NCI-H187 treated with DMSO at 0.1 percent for 48 hours (cell line): ENCODE measurements around the gene GMPPA.

Experiments
- DNase-seq: peaks from one replicate; lab custom pipeline; 2025; lab: John Stamatoyannopoulos, UW

GMPPA gene

DNA sequence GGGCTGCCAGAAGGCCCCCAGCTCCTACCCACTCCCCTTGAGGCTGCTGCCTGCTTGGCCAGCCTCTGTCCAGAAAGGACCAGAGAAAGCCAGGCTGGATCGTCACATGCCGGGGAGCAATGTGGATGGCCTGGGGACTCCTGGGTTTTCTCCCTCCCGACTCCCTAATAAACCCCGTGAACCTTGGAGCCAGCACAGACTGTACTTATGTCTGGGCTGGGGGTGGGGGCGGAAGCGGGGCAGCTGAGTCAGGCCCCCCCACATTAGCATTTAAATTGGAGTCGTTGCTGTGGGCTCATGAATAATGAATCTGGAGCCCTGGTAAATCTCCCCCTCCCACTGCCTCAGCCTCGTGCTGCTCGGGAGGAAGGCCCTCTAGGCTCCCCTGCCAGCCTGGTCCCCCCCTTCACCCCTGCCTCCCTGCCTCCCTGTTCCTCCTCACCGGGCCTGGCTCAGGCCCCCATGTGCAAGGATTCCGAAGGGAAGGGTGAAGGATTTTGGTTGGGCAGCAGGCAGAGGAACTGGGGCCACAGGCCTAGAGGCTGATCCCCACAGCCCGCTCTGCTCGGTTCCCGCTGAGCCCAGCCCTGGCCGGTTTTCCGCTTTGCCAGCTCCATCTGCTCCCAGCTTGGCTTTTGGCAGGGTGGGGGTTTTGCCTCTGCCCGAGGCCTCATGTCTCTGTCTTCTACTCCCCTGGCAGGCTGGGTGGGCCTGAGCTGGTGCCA is 8.3 kb downstream of the GMPPA start:
- DNase-seq: no peak

DNA sequence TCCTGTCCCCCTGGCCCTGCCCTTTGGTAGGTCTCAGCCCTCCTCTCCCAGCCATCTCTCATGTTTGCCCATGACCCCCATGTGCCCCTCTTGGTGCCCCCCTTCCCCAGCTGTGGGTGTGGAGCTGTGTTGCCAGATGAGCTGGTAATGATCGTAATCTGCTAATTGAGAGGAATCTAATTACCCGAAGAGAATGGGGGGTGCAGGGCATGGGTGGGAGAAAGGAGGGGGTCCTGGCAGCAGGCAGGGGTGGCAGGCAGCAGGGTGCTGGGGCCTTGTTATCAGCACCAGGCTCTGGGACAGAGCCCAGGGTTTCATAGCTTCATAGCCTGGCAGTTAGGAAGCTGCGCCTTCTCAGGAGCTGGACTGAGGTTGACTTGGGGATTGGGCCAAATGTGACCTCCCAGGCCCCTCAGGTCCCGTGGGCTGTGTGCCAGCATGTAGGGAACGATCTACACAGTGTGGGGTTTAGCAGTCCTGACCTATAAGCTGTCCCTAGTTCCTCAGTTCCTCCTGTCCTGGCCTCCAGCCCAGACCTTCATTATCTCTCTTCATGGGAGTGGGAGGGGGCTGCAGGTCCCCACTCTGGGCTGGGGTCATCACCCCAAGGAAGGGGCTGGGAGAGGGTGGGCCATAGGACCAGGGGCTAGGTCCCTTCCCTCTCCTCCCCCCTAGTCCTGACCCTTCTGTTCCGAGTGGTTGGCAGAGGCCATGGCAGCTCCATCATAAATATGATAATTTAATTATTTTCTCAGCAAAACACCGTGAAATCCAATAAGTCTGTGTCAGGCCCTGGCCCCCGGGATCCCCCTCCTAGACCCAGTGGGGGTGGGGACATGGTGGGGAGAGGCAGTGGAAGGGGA is 9.1 kb downstream of the GMPPA start:
- no peak for DNase-seq

DNA sequence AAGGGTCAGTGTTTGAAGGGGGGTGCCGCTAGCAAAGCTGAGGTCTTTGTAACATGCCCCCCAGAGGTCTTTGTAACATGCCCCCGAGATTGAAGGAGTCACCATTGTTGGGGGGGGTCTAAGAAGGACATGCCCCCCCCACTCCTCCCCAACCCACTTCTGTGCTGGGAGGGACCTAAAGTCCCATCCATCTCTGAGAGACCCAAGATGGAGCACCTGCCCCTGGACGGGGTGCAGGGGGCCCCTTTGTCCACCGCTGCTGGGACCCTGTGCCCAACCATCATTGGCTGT is 9.7 kb downstream of the GMPPA start:
- DNase-seq: no peak

DNA sequence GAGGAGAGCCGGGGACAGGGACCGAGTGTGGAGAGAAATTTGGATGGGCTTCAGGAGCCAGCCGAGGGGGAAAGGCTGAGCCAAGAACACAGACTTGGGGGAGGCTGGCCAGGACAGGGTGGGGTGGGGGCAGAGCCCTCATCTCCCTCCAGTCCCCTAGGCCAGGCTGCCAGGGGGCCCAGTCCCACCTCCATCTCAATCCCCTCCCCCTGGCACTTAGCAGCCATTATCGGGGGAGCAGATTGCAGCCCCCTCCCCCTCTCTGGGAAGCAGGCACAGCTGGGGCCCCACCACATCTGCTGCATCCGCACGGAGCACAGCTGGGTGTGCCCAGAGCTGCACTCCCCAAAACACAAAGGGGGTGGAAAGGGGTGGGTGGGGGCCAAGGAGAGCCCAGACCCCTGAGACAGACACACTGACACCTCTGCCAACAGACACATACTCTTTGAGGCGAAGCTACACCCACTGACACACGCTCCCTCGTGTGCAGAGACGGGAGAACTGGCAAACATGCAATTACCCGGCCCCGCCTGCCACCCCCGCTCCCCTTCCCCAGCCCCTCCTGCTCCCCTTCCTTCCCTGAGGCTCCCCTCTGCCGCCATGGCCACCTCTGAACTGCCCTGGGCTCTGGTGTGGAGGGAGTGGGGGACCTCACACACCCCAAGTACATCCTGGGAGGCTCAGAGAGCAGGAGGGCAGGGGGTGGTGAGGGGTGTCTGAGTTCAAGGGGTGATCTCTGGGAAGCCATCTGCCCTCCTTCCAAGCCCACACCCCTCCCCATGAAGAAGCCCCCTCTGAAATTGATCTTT is 10.5 kb downstream of the GMPPA start:
- no peak for DNase-seq

DNA sequence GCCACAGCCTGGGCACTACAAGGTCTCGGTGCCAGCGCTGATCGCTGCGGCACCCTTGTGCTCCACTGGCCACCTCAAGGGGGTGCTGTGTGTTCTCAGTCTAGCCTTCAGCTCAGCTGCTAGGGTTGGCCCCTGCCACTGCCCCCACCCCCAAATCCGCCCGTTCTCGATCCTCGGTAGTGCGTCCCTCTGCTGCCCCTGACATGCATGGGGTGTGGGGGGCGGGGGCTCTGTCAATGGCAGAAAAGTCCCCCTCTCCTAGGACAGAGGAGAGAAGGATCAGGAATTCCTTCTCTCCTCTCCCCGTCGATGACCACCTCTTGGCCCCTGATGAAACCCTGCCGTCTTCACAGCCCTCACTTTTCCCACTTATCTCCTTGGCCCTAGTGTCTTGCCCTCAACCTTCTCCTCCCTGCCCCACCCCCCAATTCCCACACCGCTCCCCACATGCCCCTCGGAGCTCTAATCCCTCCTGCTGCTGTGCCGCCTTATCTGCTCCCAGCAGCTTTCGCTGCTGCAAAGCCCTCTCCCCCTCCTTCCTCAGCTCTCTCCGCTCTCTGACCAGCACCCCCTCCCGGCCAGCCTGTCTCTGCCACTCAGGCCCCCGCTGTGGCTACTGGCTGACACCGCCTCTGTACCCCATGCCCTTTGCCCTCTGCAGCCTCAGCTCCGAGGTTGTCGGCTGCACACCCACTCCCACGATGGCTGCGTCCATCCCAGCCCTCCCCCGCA is 11.3 kb downstream of the GMPPA start:
- DNase-seq: no peak

DNA sequence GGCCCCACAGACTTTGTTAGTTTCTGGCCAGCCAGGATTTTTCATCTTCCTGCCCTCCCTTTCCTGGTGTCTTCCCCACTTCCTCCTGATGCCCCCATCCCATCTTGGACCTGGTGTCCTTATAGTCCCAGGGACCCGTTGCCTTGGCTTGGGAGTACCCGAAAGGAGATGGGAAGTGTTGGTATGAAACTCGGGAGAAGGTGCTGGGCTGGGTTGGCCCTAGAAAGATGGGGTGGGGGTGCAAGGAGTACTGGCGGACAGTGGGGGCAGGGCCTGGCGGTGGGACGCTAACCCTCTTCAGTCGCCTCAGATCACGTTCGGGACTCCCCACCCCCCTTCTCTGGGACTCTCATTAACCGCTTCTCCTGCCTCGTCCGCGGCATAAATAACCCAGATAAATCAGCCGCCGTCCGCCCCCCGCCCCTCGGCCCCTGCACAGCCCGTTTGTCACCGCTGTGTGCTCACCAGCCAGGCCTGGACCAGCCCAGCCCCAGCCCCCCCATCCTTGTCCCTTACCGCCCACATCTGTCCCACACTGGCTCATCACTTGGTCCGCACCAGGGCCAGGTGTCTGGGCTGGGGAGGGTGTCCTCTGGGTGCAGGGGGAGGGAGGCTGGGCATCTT is 11.9 kb downstream of the GMPPA start:
- DNase-seq: no peak

DNA sequence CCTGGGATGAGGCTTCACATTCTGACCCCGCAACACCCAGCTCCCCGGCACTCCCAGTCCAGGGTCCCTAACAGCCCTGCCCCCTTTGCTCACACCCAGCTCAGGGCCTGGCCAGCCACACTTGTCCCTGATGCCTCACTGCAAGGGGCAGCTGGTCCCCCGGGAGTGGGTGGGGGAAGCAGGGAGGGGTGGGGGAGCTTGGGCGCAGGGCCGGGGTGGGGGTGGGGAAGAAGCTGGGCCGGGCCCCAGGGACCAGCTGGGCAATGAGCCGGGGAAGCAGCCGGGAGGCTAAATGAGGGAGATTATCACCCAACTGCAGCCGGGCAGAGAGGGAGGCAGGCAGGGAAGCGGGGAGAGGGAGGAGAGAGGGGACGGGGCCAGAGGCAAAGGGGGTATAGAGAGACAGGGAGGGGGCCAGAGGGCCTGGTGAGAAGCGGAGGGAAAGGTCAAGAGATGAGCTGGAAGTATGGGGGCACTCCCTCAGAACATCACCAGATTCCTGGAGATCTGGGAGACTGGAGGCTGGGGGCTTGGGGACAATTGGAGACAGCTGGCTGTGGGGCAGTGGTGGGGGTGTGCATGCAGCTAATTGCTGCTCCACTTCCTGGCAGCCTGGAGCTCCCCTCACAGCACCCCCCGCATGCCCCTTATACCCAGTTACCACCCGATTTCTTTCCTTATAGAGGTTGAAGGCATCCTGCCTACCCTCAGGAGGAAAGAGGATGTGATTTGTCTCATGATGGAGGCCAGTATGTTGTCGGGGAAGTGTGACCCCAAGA is 13.0 kb downstream of the GMPPA start:
- DNase-seq: no peak

DNA sequence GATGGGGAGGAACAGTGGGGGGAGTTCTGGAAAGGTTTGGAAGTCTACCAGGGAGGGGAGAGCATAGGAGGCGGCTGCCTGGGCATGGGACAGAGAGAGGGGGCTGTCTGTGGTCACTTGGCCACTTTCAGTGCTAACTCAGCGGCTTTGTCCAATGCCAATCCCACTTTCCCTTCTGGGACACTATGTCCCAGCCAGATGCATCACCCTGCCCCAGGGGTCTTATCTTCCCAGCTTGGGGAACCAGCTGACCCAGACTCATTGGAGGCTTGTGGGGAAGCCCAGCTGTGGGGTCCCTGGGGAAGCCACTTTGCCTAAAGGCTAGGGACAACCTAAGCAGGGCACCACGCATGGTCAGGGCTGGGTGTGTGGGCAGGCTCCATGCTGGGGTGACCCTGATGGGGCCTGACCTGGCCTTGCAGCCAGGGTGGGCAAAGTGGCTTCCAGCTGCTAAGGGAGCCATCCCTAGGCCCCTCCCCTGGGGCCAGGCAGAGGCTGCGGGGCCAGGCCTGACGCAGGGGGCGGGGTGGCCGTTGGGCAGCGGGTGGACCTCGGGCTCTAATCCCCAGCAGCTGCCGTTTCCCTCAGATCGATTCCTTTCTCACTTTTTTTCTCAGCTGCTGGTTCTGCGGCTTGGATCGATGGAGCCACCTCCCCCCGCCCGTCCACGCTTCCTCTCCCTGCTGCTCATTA is 14.0 kb downstream of the GMPPA start:
- DNase-seq: no peak

DNA sequence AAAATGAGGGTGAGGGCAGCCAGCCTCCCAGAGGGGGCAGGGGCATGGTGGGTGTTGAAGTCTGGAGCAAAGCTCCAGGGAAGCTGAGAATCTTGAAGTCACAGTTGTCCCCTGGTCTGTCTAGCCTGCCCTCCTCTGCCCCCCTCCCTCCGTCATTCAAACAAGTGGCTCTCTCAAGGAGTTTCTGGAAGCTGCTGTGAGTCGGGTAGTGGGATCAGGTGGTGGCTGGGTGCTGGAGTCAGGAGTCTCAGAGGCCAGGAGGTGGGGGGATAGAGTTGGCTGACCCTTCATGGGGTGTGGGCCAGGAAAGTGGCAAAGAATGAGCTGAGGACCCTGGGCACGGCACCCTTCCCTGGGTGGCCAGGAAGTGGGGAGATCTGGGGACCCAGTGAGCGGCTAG is 15.1 kb downstream of the GMPPA start:
- no peak for DNase-seq

DNA sequence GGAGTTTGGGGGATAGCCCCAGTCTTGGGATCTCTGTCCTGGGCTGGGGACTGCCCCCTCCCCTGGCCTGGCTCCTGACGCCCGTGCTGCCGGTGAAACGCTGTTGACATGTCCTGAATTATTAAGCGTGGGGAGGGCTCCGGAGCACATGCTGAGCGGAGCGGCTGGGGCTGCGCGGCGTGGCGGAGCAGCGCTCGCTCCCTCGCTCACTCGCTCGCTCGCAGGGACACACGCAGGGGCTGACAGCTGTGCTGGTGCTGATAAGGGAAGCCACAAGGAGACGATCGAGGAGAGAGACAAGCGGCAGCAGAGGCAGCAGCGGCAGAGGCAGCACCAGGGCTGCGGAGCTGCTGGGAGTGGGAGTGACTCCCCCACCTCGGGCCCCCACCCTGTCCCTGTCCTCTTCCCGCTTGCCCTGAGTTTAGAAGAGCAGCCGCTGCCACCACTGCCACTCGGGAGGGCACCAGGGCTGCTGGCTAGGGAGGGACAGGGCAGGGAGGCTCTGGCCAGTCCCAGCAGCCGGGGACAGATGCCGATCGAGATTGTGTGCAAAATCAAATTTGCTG is 15.6 kb downstream of the GMPPA start, which contains the start of gene ASIC4:
ASIC4 (plus strand) TSS at position 287 of the 566 bp plus-strand sequence; CDS start at position 530, 243 bp downstream.
- no peak for DNase-seq

DNA sequence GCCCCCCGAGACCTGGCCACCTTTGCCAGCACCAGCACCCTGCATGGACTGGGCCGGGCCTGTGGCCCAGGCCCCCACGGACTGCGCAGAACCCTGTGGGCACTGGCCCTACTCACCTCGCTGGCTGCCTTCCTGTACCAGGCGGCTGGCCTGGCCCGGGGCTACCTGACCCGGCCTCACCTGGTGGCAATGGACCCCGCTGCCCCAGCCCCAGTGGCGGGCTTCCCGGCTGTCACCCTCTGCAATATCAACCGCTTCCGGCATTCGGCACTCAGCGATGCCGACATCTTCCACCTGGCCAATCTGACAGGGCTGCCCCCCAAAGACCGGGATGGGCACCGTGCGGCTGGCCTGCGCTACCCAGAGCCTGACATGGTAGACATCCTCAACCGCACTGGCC is 16.1 kb downstream of the GMPPA start:
- no peak for DNase-seq

DNA sequence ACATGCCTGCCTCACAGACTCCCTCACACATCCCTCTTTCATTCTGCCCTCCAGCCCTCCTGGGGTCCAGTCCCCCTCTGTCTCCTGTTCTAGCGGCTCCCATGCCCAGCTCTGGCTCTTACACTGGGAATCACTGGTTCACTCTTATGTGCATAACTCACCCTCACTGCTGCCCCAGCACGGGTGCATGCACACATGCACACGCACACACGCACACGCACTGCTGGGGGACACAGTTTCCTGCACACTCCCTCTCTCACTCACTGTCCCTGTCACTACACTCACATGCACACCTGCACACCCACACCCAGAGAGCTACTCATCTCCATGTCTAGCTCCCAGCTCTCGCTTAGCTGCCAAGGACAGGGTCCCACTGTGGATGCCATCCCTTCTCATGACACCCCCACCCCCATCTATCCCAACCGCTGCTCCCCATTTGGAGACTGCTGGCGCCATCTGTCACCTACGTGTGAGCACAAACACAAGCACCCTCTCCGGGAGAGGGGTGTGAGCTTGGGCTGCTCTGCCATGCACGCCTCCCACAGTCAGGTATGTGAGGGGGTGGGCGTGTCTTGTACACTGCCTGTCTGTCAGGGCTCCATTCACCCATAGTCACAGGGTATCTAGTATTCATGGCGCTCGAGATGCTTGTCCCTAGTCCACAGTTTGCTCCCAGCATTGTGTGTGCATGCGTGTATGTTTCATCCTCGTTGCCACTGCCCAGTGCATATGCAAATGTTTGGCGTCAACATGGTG is 17.4 kb downstream of the GMPPA start:
- DNase-seq: no peak

DNA sequence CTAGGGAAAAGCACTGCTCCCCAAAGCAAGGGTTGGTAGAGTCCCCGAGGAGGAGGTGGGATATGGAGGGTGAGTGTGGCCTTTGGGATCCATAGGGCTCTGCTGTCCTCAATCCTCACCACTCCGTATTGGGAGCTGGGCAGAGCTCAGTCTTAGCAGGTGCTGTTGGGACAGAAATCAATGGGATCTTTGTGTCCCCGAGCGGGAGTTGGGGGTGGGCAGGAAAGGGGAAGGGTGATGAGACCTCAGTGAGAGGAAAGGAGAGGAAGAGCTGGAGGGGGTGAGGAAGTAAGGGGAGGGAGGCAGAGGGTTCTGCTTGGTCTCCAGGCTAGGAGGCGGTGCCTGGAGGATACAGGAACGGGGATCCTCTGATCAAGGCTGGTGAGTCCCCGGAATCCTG is 18.2 kb downstream of the GMPPA start:
- DNase-seq: no peak

DNA sequence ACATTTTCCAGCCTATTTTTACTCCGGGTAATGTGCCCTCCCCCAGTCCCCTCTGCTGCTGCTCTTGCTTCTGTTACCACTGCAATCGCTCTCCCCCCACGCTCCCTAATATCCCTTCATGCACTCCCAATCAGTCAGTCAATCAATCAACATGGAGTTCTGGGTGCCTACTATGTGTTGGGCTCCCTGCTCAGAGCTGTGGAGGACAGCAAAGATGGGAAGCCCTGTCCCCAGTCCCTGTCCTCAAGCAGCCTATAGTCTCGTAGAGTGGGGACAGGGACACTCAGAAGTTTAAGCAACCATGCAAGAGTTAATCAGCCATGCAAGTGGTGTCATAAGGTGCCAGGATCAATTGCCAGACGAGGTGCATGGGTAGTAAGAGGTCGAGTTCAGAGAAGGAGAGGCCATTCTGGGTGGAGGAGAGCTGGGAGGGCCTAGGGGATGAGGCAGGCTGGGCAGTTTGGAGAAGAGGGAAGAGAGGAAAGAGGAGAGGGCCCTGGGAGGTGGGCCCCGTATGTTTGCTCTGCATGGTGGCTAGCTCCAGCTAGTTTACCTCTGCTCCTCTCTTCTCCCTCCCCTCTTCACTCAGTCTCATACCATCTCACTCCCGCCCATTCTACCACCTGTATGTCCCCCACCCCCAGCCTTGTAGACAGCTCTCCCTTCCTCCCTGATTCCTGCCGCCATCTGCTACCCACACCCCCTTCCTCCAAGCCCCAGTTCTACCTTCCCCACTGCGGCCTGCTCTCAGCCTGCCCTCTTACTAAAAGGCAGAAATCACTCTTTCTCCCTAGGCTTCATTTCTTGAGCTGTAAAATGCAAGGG is 19.5 kb downstream of the GMPPA start:
- DNase-seq: no peak

DNA sequence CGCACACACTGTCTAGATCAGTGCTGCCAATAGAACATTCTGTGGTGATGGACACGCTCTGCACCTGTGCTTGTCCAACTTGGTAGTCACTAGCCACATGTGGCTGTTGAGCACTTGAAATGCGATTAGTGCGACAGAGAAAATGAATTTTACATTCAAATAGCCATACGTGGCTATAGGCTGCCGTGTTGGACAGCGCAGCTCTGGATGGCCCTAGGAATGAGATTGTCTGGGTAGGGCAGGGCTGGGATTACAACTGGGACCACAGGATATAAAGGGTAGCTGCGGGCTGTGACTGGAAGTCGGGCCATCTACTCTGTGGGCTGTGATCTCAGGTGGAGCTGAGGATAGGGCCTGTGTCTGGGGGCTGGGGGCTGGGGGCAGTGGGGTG is 20.8 kb downstream of the GMPPA start:
- no peak for DNase-seq

DNA sequence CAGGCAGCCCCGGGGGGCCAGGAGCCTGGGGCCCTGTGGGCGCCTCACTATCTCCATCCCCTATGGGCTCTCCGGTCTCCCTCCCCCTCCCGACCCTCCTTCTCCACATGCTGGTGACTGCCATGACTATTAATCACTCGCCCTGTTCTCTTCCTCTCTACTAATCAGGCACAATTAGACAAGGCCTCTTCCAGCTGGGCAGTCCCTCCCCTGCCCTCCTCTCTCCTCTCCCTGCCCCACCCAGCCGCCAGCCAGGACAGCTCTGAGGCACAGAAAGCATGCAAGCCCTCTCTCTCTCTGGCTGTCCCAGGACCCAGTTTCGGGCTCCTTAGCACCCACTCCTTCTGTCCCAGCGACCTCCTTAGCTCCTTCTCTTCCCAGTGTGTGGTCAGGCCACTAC is 21.4 kb downstream of the GMPPA start:
- DNase-seq: no peak

DNA sequence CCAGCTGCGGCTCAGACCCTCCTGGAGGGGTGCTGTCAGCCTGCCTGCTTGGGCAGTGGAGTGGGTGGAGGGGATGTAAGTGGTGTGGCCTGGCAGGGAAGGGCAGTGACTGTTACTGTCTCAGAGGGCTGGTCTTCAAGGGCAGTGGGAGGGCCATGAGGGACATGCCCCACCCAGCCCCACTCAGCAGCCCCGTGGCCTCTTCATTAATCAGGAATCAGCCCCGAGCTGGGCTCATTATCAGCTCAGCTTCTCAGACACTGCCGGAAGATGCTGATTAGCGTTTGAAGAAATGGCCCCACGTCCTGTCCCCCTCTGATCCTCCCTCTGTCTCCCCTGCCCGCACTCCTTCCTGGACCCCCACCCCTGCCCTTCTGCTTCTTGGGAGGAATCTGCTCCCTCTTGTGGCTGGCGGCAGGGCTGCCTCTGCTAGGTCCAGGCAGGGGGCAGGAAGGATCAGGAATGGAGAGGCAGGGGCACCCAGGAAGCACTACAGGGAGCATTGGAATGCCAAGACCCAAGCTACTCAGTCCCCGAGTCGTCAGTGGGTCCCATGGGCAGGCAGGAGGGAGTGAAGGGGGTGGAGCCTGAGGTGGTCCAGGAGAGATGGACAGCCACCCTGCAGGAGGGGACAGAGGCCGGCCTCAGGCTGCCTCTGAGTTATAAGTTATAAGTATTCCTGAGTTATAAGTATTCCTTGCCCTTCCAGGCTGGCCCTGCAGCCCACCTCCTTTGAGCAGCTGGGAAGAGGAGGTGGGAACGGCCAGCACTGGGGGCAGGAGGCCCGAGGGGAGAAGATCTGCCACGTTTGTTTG is 22.6 kb downstream of the GMPPA start:
- DNase-seq: no peak
